Measurements from ENCODE around the gene TSPAN7.

Gene TSPAN7

DNA sequence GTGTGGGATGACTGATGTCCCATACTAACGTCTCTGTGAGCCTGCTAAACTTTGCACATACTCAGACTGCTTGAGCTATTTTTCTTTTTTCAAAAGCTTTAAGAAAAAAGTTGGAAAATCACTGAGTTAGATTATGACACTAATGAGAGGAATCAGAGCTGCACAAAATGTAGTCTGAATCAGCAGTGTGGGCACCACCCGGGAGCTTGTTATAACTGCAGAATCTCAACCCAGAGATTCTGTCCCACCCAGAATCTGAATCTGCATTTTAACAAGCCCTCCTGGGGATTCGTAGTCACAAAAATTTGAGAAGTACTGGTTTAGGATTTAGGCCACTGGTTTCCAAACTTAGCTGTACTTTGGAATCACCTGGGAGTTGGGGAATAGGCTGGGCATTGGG is 137.8 kb downstream of the TSPAN7 start:
- no peak for DNase-seq

DNA sequence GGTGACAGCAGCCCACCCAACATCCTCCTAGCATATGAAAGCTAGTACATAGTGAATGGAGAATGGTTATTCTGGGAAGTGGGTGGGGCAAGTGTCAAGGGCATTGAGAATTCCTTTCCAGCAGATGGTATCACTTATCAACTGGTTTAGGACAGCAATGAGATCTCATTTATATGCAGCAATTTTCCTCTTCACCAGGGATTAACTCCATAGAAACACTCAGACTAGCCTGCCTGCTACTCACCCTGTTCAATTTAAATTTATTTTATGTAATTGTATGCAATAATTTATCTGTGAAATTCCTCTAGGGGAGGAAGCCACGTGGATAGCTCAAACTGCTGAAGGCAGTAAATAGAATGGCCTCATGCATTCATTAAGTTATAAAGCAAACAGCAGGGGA is 138.4 kb downstream of the TSPAN7 start:
- DNase-seq, result no peak

DNA sequence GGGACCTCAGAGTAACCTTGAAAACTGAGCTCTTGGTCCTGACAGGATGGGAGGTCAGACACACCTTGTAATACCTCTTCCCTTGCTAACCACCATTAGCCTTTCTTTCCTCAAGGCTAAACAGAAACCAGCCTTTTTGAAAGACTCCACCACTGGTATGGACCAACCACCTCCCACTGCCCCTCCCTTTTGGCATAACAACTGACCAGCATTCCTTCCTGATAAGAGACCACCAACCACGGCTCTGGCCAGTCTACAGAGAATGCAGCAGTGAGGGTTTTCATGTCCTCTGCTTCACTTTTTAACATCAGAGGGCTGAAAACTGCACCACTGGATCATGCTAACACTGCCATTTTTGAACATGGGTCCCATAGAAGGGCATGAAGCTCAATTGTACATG is 139.7 kb downstream of the TSPAN7 start:
- DNase-seq, result no peak

DNA sequence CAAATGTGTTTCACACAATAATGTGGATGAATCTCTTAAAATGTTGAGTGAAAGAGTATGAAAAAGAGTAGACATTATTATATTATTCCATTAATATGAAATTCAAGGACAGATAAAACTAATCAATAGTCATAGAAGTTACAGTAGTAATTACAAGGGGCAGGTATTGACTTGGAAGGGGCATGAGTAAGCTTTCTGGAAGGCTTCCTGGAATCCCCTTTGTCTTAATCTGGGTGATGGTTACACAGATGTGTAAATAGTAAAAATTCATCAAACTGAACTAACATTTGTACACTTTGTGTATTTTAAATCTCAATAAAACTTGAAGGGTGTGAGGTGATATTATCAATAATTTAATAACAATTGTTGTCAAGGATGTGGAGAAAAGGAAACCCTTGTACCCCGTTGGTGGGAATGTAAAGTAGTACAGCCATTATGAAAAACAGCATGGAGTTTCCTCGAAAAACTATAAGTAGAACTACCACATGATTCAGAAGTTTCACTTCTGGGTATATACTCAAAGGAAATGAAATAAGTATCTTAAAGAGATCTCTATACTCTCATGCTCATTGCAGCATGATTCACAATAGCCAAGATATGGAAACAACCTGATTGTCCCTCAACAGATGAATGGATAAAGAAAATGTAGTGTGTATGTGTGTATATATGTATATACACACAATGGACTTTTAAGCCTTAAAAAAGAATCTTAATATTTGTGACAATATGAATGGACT is 143.0 kb downstream of the TSPAN7 start:
- DNase-seq, result no peak

DNA sequence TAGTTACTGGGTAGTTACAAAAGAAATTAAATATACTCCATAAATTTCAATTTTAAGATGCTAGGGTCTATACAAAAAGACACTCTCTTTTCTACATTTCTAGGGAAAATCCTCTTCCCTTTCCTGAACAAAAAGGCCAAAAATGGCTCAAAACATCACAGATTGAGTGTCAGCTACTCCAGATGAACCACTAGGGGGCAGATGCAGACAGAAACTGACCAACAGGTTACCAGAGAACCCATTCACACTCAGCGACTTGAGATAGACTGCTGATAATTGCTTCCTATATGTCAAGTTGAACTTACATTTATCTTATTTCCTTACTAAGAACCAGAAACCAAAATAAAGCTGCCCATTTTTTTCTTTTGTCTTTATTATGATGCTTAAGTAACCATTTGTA is 156.5 kb downstream of the TSPAN7 start:
- no peak for DNase-seq

DNA sequence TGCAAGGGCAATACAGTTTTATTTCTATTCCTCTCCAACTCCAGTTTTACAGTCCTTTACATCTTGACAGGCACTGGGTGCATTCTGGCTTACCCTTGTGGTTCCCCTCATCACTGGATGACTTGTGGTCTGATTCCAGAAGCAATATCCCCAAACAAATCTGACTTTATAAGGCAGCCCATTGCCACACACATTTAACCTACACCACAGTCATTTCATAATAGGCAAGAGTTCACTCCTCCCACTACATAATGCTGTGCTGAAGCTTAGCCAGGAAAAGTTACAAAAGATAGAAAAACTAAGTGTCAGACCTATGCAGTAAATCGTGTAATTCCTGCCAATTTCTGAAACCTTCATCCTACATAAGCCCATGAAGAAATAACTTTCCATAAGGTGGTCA is 157.0 kb downstream of the TSPAN7 start:
- DNase-seq, result no peak

DNA sequence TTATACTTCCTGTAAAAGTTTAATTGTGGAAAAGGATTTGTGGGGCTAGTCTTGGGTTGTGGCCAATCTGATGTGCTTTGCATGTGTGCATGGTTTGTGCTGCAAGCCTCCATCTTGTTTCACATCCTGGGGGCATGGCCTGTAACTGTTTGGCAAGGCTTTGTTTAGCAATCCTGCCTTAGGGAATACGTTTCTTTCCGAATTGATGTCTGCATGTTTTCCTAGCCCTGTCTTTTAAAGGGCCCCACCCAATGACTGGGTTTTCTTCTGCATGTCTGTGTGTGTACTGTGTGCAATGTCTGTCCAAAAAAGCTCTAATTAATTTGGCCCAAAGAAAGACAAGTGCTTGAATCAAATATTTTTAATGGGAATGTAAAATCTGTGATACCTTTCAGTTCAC is 165.3 kb downstream of the TSPAN7 start:
- DNase-seq, result no peak

DNA sequence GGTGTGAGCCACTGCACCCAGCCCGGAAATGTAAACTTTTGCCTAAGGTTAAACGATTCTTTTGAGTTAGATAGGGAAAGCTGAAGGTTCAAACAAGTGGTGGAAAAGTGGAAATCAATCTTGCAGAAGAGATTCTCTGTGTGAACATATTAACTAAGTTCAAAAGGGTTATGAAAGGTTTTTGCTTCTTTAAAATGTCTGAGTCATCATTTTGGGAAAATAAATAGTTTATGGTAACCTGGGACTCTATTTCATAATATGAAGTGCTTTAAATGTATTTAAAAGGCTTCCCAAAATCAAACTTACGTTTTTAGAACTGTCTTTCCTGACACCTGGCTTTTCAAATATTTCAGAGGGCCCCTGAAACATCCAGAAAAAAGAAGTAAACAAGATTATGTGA is 166.3 kb downstream of the TSPAN7 start:
- no peak for DNase-seq

DNA sequence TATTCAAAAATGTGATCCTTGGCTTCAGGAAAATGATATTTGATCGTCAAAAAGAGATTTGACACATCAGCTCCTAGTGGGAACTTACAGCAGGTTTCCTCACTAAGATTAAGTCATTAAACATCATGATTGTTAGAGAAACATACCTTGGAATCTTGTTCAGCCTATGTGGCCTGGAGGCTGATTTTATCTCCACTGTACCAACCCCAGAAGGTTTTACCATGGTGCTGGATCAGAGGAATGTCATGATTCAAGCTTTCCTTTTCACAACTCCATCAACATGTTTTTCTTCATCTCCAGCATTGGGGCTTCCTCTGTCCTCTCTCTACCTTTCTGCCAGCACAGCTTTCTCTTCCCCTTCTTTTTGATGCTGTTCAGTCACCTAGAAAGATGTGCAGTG is 171.5 kb downstream of the TSPAN7 start:
- DNase-seq, result peak; percentile 3
